Measurements from ENCODE around the gene TRIO. TPM values are rescaled to one million over a fixed set of nuclear protein-coding genes. Genes with fewer than 3 reads are reported as not detected.

The TRIO gene
- total RNA-seq, 1 experiment from 2014 or later: 136 TPM

DNA sequence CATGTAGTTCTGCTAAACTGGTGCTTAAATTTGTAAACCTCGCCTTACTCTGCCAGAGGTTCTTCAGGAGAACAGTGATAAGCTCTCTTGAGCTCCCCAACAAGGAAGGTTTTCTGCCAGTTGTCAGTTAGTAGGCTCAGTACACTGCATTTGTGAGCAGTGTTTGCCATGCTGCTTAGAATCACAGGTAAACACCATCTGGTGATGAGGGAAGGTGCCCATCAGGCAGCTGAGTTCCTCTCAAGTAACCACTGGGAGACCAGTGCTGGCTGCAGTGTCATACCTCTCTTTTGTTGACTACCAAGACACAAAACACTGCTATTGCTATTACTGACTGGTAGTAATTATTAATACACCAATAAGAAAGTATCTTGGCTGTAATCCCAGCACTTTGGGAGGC is 252.3 kb downstream of the TRIO start:
- ChIA-PET POLR2A (interaction anchor here (0.5 kb wide), 1 partner anchor 129 kb away, joined by 3 read pairs; no protein-coding TSS in a partner anchor), CTCF (interaction anchor here (0.9 to 4.0 kb wide), 5 partner anchors 8 to 253 kb away, joined by 4 to 29 read pairs (median 4); no protein-coding TSS in a partner anchor)
- H3K4me3 Mint-ChIP-seq (ENCODE audit: unreplicated experiment): no peak overlapping the region
- DNase-seq (ENCODE audit: unreplicated experiment): no peak
- no peak overlapping the region for H3K27ac Mint-ChIP-seq (ENCODE audit: low read depth, unreplicated experiment)
- H3K27me3 Mint-ChIP-seq (ENCODE audit: insufficient read depth, unreplicated experiment): no peaks in the 10 kb centered on the region
- H3K4me1 Mint-ChIP-seq (ENCODE audit: insufficient read depth, unreplicated experiment): no peaks in the 10 kb centered on the region
- TF ChIP-seq, protein P1, sequence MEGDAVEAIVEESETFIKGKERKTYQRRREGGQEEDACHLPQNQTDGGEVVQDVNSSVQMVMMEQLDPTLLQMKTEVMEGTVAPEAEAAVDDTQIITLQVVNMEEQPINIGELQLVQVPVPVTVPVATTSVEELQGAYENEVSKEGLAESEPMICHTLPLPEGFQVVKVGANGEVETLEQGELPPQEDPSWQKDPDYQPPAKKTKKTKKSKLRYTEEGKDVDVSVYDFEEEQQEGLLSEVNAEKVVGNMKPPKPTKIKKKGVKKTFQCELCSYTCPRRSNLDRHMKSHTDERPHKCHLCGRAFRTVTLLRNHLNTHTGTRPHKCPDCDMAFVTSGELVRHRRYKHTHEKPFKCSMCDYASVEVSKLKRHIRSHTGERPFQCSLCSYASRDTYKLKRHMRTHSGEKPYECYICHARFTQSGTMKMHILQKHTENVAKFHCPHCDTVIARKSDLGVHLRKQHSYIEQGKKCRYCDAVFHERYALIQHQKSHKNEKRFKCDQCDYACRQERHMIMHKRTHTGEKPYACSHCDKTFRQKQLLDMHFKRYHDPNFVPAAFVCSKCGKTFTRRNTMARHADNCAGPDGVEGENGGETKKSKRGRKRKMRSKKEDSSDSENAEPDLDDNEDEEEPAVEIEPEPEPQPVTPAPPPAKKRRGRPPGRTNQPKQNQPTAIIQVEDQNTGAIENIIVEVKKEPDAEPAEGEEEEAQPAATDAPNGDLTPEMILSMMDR (IDR thresholded peaks at IDR 0.05; ENCODE audit: unreplicated experiment): no peak
- peaks cover 77% of the 10 kb centered on the region for H3K36me3 Mint-ChIP-seq (ENCODE audit: insufficient read depth, unreplicated experiment)
- H3K9me3 Mint-ChIP-seq (ENCODE audit: unreplicated experiment): no peaks in the 10 kb centered on the region
- BruUV-seq (replicated peaks): no TSS peak
- intact Hi-C loops (cut with micrococcal nuclease): loop anchor here (5.0 kb wide), 1 partner anchor 617 kb away; no protein-coding TSS in a partner anchor

DNA sequence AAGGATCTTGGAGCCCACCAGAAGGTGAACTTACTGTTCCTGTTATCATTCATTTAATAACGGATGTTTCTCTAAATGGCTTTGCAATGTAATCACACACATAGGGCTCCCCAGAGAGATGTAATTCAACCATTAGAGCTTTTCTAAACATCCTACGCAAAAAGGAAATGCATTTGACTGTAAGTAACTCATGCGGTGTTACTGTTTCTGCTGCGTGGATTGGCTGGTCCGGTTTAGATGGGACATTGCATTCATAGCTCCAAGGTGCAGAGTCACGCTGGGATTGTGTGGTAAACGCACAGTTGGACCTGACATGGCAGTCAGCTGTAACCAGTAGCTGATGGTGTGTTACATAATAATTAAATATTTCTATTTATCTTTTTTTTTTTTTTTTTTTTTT is 252.9 kb downstream of the TRIO start:
- BruUV-seq (replicated peaks): no TSS peak
- no peaks in the 10 kb centered on the region for H3K9me3 Mint-ChIP-seq (ENCODE audit: unreplicated experiment)
- peaks cover 77% of the 10 kb centered on the region for H3K36me3 Mint-ChIP-seq (ENCODE audit: insufficient read depth, unreplicated experiment)
- intact Hi-C loops (cut with micrococcal nuclease): loop anchor here (5.0 kb wide), 1 partner anchor 616 kb away; no protein-coding TSS in a partner anchor
- ChIA-PET CTCF (interaction anchor here (0.5 to 4.0 kb wide), 8 partner anchors 9 to 252 kb away, joined by 3 to 29 read pairs (median 4); no protein-coding TSS in a partner anchor), POLR2A (interaction anchor here (0.8 kb wide), 1 partner anchor 252 kb away, joined by 3 read pairs; no protein-coding TSS in a partner anchor)
- no peak overlapping the region for H3K27ac Mint-ChIP-seq (ENCODE audit: low read depth, unreplicated experiment)
- H3K27me3 Mint-ChIP-seq (ENCODE audit: insufficient read depth, unreplicated experiment): no peaks in the 10 kb centered on the region
- DNase-seq (ENCODE audit: unreplicated experiment): no peak
- H3K4me3 Mint-ChIP-seq (ENCODE audit: unreplicated experiment): no peak overlapping the region
- TF ChIP-seq, protein P1 (IDR thresholded peaks at IDR 0.05; ENCODE audit: unreplicated experiment): no peak
- H3K4me1 Mint-ChIP-seq (ENCODE audit: insufficient read depth, unreplicated experiment): no peaks in the 10 kb centered on the region

DNA sequence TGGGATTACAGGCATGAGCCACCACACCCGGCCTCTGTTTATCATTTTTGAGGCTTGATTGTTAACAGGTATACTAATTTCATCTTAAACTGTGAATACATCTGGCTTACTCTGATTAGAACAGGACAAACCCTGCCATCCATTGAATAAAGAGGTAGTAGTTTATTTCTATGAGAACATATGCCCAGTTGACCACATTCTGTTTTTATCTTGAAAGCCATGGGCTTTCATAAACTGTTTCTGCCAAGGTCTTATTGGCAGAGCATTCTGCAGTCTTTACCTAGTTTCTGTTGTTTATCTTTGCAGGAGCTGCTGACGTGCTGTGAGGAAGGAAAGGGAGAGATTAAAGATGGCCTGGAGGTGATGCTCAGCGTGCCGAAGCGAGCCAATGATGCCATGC is 253.6 kb downstream of the TRIO start:
- no peak for DNase-seq (ENCODE audit: unreplicated experiment)
- ChIA-PET POLR2A (interaction anchor here (0.8 kb wide), 1 partner anchor 252 kb away, joined by 3 read pairs; no protein-coding TSS in a partner anchor), CTCF (interaction anchor here (0.6 to 4.0 kb wide), 5 partner anchors 10 to 251 kb away, joined by 3 to 29 read pairs (median 4); no protein-coding TSS in a partner anchor)
- intact Hi-C loops (cut with micrococcal nuclease): loop anchor here (5.0 kb wide), 1 partner anchor 616 kb away; no protein-coding TSS in a partner anchor
- no peaks in the 10 kb centered on the region for H3K9me3 Mint-ChIP-seq (ENCODE audit: unreplicated experiment)
- peaks cover 76% of the 10 kb centered on the region for H3K36me3 Mint-ChIP-seq (ENCODE audit: insufficient read depth, unreplicated experiment)
- BruUV-seq (replicated peaks): no TSS peak
- H3K27ac Mint-ChIP-seq (ENCODE audit: low read depth, unreplicated experiment): no peak overlapping the region
- no peaks in the 10 kb centered on the region for H3K27me3 Mint-ChIP-seq (ENCODE audit: insufficient read depth, unreplicated experiment)
- no peaks in the 10 kb centered on the region for H3K4me1 Mint-ChIP-seq (ENCODE audit: insufficient read depth, unreplicated experiment)
- TF ChIP-seq, protein P1 (IDR thresholded peaks at IDR 0.05; ENCODE audit: unreplicated experiment): no peak
- H3K4me3 Mint-ChIP-seq (ENCODE audit: unreplicated experiment): no peak overlapping the region

DNA sequence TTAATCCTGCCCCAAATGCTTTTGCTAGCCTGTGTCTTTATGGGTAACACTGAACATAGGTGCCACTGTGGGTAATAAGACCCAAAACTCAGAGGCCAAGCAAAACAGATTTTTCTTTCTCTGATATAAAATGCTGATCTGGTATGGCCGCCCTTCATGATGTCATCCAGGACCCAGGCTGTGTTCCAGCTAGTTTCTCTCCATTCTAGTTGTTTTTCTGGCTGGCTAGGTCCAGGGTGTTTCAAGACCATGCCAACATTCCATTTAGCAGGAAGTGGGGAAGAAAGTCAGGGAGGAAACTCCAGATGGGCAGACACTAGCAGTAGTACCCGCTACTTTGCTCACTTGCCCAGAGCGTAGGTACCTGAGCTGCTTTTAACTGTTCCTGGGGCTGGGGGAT is 254.6 kb downstream of the TRIO start:
- Mint-ChIP-seq H3K4me3 (ENCODE audit: unreplicated experiment) (no peak overlapping the region), H3K4me1 (ENCODE audit: insufficient read depth, unreplicated experiment) (no peaks in the 10 kb centered on the region), H3K27ac (ENCODE audit: low read depth, unreplicated experiment) (peak overlapping the region; percentile 7), H3K9me3 (ENCODE audit: unreplicated experiment) (peaks cover 4% of the 10 kb centered on the region), H3K27me3 (ENCODE audit: insufficient read depth, unreplicated experiment) (no peaks in the 10 kb centered on the region), H3K36me3 (ENCODE audit: insufficient read depth, unreplicated experiment) (peaks cover 71% of the 10 kb centered on the region)
- ChIA-PET CTCF (interaction anchor here (0.6 to 5.5 kb wide), 12 partner anchors 9 to 264 kb away, joined by 3 to 114 read pairs (median 4); no protein-coding TSS in a partner anchor), POLR2A (no interaction called here)
- TF ChIP-seq, protein P1 (IDR thresholded peaks at IDR 0.05; ENCODE audit: unreplicated experiment): no peak
- DNase-seq (ENCODE audit: unreplicated experiment): peak; percentile 7
- intact Hi-C loops (cut with micrococcal nuclease): loop anchor here (5.0 kb wide), 1 partner anchor 615 kb away; no protein-coding TSS in a partner anchor
- no TSS peak for BruUV-seq (replicated peaks)

Data from MCF 10A (cell line).